ENCODE measurements around the gene MESD.

MESD gene

GRCh38 chr15:80915472-80915871 is 74.1 kb downstream of the MESD start:
- DNase-seq (ENCODE audit: low read depth in 2 of 2) = no peak
- no peak overlapping the region for H3K4me3 ChIP-seq (replicated peaks in 1 of 2; ENCODE audit: low read depth in 2 of 2, low read length in 2 of 2)
- TF ChIP-seq CTCF (IDR thresholded peaks at IDR 0.05; ENCODE audit: low read depth, low read length) = no peak

- TF ChIP-seq CTCF (IDR thresholded peaks at IDR 0.05; ENCODE audit: low read depth, low read length) = no peak
- H3K4me3 ChIP-seq (replicated peaks in 1 of 2; ENCODE audit: low read depth in 2 of 2, low read length in 2 of 2) = no peak overlapping the region
- DNase-seq (ENCODE audit: low read depth in 2 of 2) = no peak
These were observed 76.1 kb downstream of the MESD start for GRCh38 chr15:80913541-80913940.

DNA sequence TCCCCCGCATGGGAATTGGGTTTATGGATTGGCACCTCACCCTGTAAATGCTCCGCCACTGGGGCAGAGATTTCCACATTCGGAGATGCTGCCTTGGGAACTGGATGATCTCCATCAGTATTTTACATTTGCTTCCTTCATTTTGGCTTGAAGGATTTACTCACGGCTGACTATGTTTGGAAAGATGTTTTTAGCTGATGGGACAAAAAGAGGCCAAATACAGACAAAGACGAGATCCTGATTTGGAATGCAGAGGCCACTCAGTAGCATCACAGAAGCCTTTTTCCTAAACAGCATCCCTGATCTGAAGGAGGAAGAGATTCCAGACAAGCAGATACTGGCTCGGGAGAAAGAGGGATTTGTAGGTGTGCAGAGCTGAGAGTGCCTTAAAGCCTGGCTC is 76.9 kb downstream of the MESD start:
- TF ChIP-seq CTCF (IDR thresholded peaks at IDR 0.05; ENCODE audit: low read depth, low read length) = no peak
- no peak overlapping the region for H3K4me3 ChIP-seq (replicated peaks in 1 of 2; ENCODE audit: low read depth in 2 of 2, low read length in 2 of 2)
- no peak for DNase-seq (ENCODE audit: low read depth in 2 of 2)

- H3K4me3 ChIP-seq (replicated peaks in 1 of 2; ENCODE audit: low read depth in 2 of 2, low read length in 2 of 2) = no peak overlapping the region
- DNase-seq (ENCODE audit: low read depth in 2 of 2) = no peak
- TF ChIP-seq CTCF (IDR thresholded peaks at IDR 0.05; ENCODE audit: low read depth, low read length) = no peak
These were observed 77.8 kb downstream of the MESD start for GRCh38 chr15:80911821-80912220.

DNA sequence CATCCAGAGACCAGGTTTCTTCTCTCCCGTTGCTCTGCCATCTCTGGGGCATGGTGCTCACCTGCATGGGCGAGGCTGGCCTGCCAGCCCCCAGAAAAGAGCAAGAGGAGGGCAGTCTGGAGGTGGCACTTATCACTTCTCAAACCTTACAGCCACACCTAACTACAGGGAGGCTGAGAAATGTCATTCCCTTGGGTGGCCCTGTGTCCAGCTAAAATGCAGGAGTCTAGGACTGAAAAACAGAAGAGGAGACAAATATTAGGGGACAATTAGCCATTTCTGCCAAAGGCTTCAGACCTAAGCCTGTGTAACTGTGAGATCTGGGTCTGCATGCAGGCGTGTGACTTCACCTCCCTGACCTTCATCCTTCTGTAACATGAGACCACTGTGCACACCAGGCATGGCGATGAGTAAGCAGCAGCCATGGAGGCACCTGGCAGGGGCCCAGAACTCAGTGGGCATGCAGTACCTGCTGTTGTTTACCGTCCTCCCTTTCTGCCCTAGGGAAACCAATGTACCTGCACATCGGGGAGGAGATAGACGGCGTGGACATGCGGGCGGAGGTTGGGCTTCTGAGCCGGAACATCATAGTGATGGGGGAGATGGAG is 83.4 kb downstream of the MESD start:
- no peak for TF ChIP-seq CTCF (IDR thresholded peaks at IDR 0.05; ENCODE audit: low read depth, low read length)
- no peak overlapping the region for H3K4me3 ChIP-seq (replicated peaks in 1 of 2; ENCODE audit: low read depth in 2 of 2, low read length in 2 of 2)
- DNase-seq (ENCODE audit: low read depth in 2 of 2) = no peak

GRCh38 chr15:80904998-80905397 is 84.6 kb downstream of the MESD start:
- H3K4me3 ChIP-seq (replicated peaks in 1 of 2; ENCODE audit: low read depth in 2 of 2, low read length in 2 of 2) = no peak overlapping the region
- DNase-seq (ENCODE audit: low read depth in 2 of 2) = no peak
- TF ChIP-seq CTCF (IDR thresholded peaks at IDR 0.05; ENCODE audit: low read depth, low read length) = no peak

GRCh38 chr15:80902298-80902801 is 87.3 kb downstream of the MESD start:
- no peak for TF ChIP-seq CTCF (IDR thresholded peaks at IDR 0.05; ENCODE audit: low read depth, low read length)
- H3K4me3 ChIP-seq (replicated peaks in 1 of 2; ENCODE audit: low read depth in 2 of 2, low read length in 2 of 2) = no peak overlapping the region
- DNase-seq (ENCODE audit: low read depth in 2 of 2) = no peak
